Spleen (tissue), 13 donors: ENCODE data around the gene KRTAP1-5. TPM values are rescaled to one million over a fixed set of nuclear protein-coding genes. Genes with fewer than 3 reads are reported as not detected.

Source experiments
- DNase-seq: peaks from one replicate; pipeline ENCODE4 v3.0.0-alpha.2; 2020
- H3K27ac ChIP-seq, 8 donors: fragments of 200-600 bp; sonication (generic) in 7 of 8; 1 replicate in 4 of 8; 2 replicates in 4 of 8; pipeline versions ENCODE4 v1.5.0 to v1.8.0; 2016 to 2021; ENCODE audit warnings: inconsistent platforms in 4 of 8, mild to moderate bottlenecking in 4 of 8, moderate library complexity in 1 of 8
- H3K27me3 ChIP-seq, 7 donors: fragments of 200-600 bp; sonication (generic) in 6 of 7; replicated peaks in 1 of 7; 1 replicate in 4 of 7; 2 replicates in 3 of 7; pipeline versions ENCODE4 v1.5.0 to v1.8.0; 2016 to 2021; ENCODE audit warnings: inconsistent platforms in 3 of 7, mild to moderate bottlenecking in 1 of 7
- H3K36me3 ChIP-seq, 6 donors: fragments of 200-600 bp; sonication (generic) in 5 of 6; 1 replicate in 4 of 6; 2 replicates in 2 of 6; pipeline versions ENCODE4 v1.5.0 to v1.8.0; 2016 to 2021; ENCODE audit warnings: inconsistent platforms in 2 of 6
- H3K4me1 ChIP-seq, 6 donors: fragments of 200-600 bp; sonication (generic) in 5 of 6; 1 replicate in 3 of 6; 2 replicates in 3 of 6; pipeline versions ENCODE4 v1.5.0 to v1.8.0; 2016 to 2021; ENCODE audit warnings: inconsistent platforms in 3 of 6
- H3K4me3 ChIP-seq, 8 donors: fragments of 200-600 bp; sonication (generic) in 7 of 8; 1 replicate in 4 of 8; 2 replicates in 4 of 8; pipeline versions ENCODE4 v1.5.0 to v1.8.0; 2016 to 2021; ENCODE audit warnings: inconsistent platforms in 4 of 8, mild to moderate bottlenecking in 4 of 8, moderate library complexity in 2 of 8
- H3K9me3 ChIP-seq, 8 donors: fragments of 200-600 bp; sonication (generic) in 7 of 8; 1 replicate in 4 of 8; 2 replicates in 4 of 8; pipeline versions ENCODE4 v1.5.0 to v1.8.0; 2016 to 2021; ENCODE audit warnings: inconsistent platforms in 4 of 8
- POLR2A ChIP-seq, 3 donors: fragments of 450-650 bp; IDR thresholded peaks; one replicate each; pipeline ENCODE4 v1.5.1; 2017; ENCODE audit warnings: antibody characterized with exemption in 3 of 3, mild to moderate bottlenecking in 1 of 3
- POLR2AphosphoS5 ChIP-seq, 3 donors: sonication (generic); formaldehyde crosslinking; IDR thresholded peaks; one replicate each; pipeline ENCODE4 v1.5.1; 2017; ENCODE audit warnings: antibody characterized with exemption in 3 of 3
- WGBS, 5 donors: extraction: QIAGEN DNeasy Blood & Tissue Kit in 3 of 5; methylation state at CpG; one replicate each; pipeline versions ENCODE4 v1.1.5 to v1.1.7; 2013 to 2018; 5-methylcytosine and 5-hydroxymethylcytosine counted together
- intact Hi-C: fragments of 100-400 bp; cut with DNase I; formaldehyde crosslinking; loops from one replicate; pipeline ENCODE4 v1.15.0; 2023; ENCODE audit warnings: low total_unique reads
- long read RNA-seq, 2 donors: transcript quantifications; one replicate each; lab custom pipeline, GENCODE V29; 2026
- polyA plus RNA-seq, 3 donors: library from polyadenylated mRNA; stranded (reverse); fragments of 200-250 nt; gene quantifications; one replicate each; pipeline ENCODE4 v1.2.1, GENCODE V29; 2013
- total RNA-seq, 7 donors: library from RNA; depleted of rRNA in 3 of 7; stranded (reverse); fragments of >200 nt in 3 of 7; fragmentation: NEBNext Ultra II Directional in 4 of 7; extraction: Animal tissue kit (Norgen Biotek cat#: 25700) in 4 of 7; gene quantifications; one replicate each; pipeline versions ENCODE4 v1.1.0 to v1.2.1, GENCODE V29; 2016 to 2021
- TF ChIP-seq, protein P1 (sequence below), 11 experiments: fragments of 200-600 bp in 7 of 11; fragments of 450-650 bp in 4 of 11; sonication (generic) in 4 of 11; IDR thresholded peaks in 8 of 11; conservative IDR thresholded peaks in 3 of 11; 1 replicate in 7 of 11; 2 replicates in 4 of 11; pipeline versions ENCODE4 v1.4.0 to v1.8.0; 2016 to 2021; ENCODE audit warnings: antibody characterized with exemption in 11 of 11, inconsistent platforms in 4 of 11, mild to moderate bottlenecking in 1 of 11
- donor health status: healthy with polysubstance abuse.
- donor health status: DM: no; HTN: no; CAD: no; lungs with moderate emphysema.
- donor health status: DM: no; HTN: no; CAD: no.
- donor health status: Bipolar disorder and iron deficiency.
- donor health status: healthy.
- donor health status: DM: no; HTN: no; CAD: no.
- donor health status: DM: yes; HTN: yes; CAD: no.

KRTAP1-5 gene
- not detected for total RNA-seq
- polyA plus RNA-seq: not detected
- long read RNA-seq, donor 1: 0 reads
- long read RNA-seq, donor 2: 0 reads

- H3K4me1 ChIP-seq: no peaks in the 10 kb centered on the region
- H3K9me3 ChIP-seq: peaks cover 0 to under 1% (median 0%) of the 10 kb centered on the region in 8 donors
- intact Hi-C loops: no loop called here
- peaks cover 0 to 23% (median 4%) of the 10 kb centered on the region in 7 donors for H3K27me3 ChIP-seq
- 63 to 84% (median 82%) methylated on average over 5 to 9 of the region's 9 CpGs for WGBS, 5 donors
- no peaks in the 10 kb centered on the region for H3K36me3 ChIP-seq
- TF ChIP-seq POLR2A (IDR thresholded peaks at IDR 0.05): no peak
- TF ChIP-seq POLR2AphosphoS5 (IDR thresholded peaks at IDR 0.05): no peak
- TF ChIP-seq, protein P1, sequence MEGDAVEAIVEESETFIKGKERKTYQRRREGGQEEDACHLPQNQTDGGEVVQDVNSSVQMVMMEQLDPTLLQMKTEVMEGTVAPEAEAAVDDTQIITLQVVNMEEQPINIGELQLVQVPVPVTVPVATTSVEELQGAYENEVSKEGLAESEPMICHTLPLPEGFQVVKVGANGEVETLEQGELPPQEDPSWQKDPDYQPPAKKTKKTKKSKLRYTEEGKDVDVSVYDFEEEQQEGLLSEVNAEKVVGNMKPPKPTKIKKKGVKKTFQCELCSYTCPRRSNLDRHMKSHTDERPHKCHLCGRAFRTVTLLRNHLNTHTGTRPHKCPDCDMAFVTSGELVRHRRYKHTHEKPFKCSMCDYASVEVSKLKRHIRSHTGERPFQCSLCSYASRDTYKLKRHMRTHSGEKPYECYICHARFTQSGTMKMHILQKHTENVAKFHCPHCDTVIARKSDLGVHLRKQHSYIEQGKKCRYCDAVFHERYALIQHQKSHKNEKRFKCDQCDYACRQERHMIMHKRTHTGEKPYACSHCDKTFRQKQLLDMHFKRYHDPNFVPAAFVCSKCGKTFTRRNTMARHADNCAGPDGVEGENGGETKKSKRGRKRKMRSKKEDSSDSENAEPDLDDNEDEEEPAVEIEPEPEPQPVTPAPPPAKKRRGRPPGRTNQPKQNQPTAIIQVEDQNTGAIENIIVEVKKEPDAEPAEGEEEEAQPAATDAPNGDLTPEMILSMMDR (IDR thresholded peaks at IDR 0.05 in 8 of 11, conservative IDR thresholded peaks at IDR 0.05 in 3 of 11): no peak
- no peak for DNase-seq
- H3K27ac ChIP-seq: no peak within 1 kb of the TSS
- no peak within 1 kb of the TSS for H3K4me3 ChIP-seq
Measured at GRCh38 chr17:41026715-41027471, at the start of gene KRTAP1-5. Gene KRTAP1-5, minus strand, starts transcription at chr17:41027208. Its CDS starts 53 bp downstream, at chr17:41027155.

GRCh38 chr17:41076788-41077187, 49.8 kb upstream of the KRTAP1-5 start:
- intact Hi-C loops: no loop called here
- H3K27ac ChIP-seq: no peak overlapping the region
- H3K27me3 ChIP-seq: peaks cover 0 to 9% (median 0%) of the 10 kb centered on the region in 7 donors
- H3K4me1 ChIP-seq: no peaks in the 10 kb centered on the region
- TF ChIP-seq, protein P1 (IDR thresholded peaks at IDR 0.05 in 8 of 11, conservative IDR thresholded peaks at IDR 0.05 in 3 of 11): no peak
- no peak for TF ChIP-seq POLR2A (IDR thresholded peaks at IDR 0.05)
- TF ChIP-seq POLR2AphosphoS5 (IDR thresholded peaks at IDR 0.05): no peak
- no peaks in the 10 kb centered on the region for H3K36me3 ChIP-seq
- H3K9me3 ChIP-seq: no peaks in the 10 kb centered on the region
- H3K4me3 ChIP-seq: no peak overlapping the region
- no peak for DNase-seq

DNA sequence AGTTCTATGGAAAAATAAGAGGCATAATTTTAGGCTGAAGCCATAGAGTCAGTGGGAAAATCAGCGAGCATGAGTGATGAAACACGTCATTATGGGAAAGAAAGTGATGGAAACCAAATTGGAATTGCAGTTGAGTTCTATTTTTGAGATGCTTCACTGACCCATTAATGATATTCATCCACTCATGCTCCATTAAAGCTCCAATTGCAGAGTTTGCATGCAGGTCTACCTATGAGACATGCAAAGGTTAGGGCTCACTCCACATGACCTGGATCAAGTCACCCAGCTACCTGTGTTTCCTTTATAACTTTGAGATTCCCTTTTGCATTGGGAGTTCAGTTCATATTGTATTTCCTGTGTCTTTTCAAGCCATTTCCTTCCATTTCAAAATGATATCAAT, 46.7 kb upstream of the KRTAP1-5 start:
- DNase-seq: no peak
- WGBS, 5 donors: 76 to 94% (median 90%) methylated on average over 2 of the region's 2 CpGs
- TF ChIP-seq POLR2A (IDR thresholded peaks at IDR 0.05) (no peak), POLR2AphosphoS5 (IDR thresholded peaks at IDR 0.05) (no peak)
- TF ChIP-seq, protein P1 (IDR thresholded peaks at IDR 0.05 in 8 of 11, conservative IDR thresholded peaks at IDR 0.05 in 3 of 11): no peak
- H3K36me3 ChIP-seq: no peaks in the 10 kb centered on the region
- H3K27me3 ChIP-seq: peaks cover 0 to 9% (median 0%) of the 10 kb centered on the region in 7 donors
- H3K4me1 ChIP-seq: no peaks in the 10 kb centered on the region
- no peaks in the 10 kb centered on the region for H3K9me3 ChIP-seq
- intact Hi-C loops: no loop called here
- H3K27ac ChIP-seq: no peak overlapping the region
- H3K4me3 ChIP-seq: no peak overlapping the region

DNA sequence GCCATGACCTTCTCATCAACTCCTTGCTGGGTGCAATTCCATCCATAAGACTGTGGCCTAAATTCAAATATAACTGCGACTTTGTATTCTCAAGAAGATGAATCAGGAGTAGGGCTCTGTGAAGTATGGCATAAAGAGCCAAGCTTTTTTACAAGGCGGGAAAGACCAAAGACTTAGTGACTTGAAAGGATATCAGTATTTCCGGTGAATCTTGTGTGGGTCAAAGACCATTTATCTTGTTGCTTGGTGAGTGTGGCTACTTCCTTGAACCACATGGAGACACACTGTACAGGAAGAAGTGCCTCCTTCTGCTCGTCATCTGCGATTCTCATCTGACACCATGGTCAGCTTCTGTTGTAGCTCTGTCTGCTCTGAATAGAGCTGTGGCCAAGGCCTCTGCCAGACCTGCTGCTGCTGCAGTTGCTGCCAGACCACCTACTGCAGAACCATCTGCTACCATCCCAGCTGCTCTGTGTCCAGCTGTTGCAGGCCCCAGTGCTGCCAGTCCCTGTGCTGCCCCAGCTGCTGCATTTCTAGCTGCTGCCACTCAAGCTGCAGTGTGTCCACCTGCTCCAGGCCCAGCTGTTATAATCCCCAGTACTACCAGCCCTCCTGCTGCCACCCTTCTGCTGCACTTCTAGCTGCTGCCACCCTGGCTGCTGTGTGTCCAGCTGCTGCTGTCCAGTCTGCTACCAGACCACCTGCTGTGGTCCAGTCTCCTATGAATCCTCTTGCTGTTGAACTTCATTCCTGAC, 44.8 kb upstream of the KRTAP1-5 start:
- peaks cover 0 to 9% (median 0%) of the 10 kb centered on the region in 7 donors for H3K27me3 ChIP-seq
- no peaks in the 10 kb centered on the region for H3K4me1 ChIP-seq
- no peaks in the 10 kb centered on the region for H3K36me3 ChIP-seq
- H3K4me3 ChIP-seq: no peak overlapping the region
- TF ChIP-seq POLR2AphosphoS5 (IDR thresholded peaks at IDR 0.05): no peak
- 80 to 89% (median 83%) methylated on average over 5 of the region's 5 CpGs for WGBS, 5 donors
- no peaks in the 10 kb centered on the region for H3K9me3 ChIP-seq
- H3K27ac ChIP-seq: no peak overlapping the region
- DNase-seq: no peak
- intact Hi-C loops: no loop called here
